ENCODE results near the gene SLC6A6.

- TF ChIP-seq RCOR1 (conservative IDR thresholded peaks at IDR 0.05; ENCODE audit: low read depth, low read length) (no peak), POLR2A (IDR thresholded peaks at IDR 0.05; ENCODE audit: low read depth, low read length) (no peak)
Observed at GRCh38 chr3:14494279-14494972, 92.0 kb downstream of the SLC6A6 start.

Measured in GM12878 (cell line).